GM21737 (cell line): ENCODE results near the gene KDM3A.

Experiments
- ATAC-seq: cut with Tn5 transposase; IDR thresholded peaks from one replicate; pipeline ENCODE4 v1.9.1; 2021; ENCODE audit warnings: mild to moderate bottlenecking, moderate library complexity; ENCODE audit not compliant: unreplicated experiment

The KDM3A gene

GRCh38 chr2:86513948-86514660, 72.9 kb downstream of the KDM3A start:
- ATAC-seq, result no peak

GRCh38 chr2:86518481-86518880, 77.3 kb downstream of the KDM3A start:
- ATAC-seq, result no peak

- ATAC-seq, result no peak
Measured at GRCh38 chr2:86519349-86519748, 78.2 kb downstream of the KDM3A start.

- no peak for ATAC-seq
Measured at GRCh38 chr2:86520153-86520552, 79.0 kb downstream of the KDM3A start.

- no peak for ATAC-seq
Measured at GRCh38 chr2:86521922-86522321, 80.8 kb downstream of the KDM3A start.

GRCh38 chr2:86522711-86523110, 81.5 kb downstream of the KDM3A start:
- no peak for ATAC-seq

- ATAC-seq, result no peak
Measured at GRCh38 chr2:86523491-86523890, 82.3 kb downstream of the KDM3A start.

GRCh38 chr2:86525421-86526340, 84.5 kb downstream of the KDM3A start:
- ATAC-seq, result no peak

GRCh38 chr2:86533589-86533988, 92.4 kb downstream of the KDM3A start:
- no peak for ATAC-seq

GRCh38 chr2:86541334-86541733, 100.2 kb downstream of the KDM3A start:
- no peak for ATAC-seq
